Measurements from ENCODE around the gene SIAH1. TPM values are rescaled to one million over a fixed set of nuclear protein-coding genes. Genes with fewer than 3 reads are reported as not detected.

Gene SIAH1
- total and polyA plus RNA-seq, 2 donors (not counting 1 experiment from before 2014, with no cell fraction given) = 10.6 to 47.6 TPM

DNA sequence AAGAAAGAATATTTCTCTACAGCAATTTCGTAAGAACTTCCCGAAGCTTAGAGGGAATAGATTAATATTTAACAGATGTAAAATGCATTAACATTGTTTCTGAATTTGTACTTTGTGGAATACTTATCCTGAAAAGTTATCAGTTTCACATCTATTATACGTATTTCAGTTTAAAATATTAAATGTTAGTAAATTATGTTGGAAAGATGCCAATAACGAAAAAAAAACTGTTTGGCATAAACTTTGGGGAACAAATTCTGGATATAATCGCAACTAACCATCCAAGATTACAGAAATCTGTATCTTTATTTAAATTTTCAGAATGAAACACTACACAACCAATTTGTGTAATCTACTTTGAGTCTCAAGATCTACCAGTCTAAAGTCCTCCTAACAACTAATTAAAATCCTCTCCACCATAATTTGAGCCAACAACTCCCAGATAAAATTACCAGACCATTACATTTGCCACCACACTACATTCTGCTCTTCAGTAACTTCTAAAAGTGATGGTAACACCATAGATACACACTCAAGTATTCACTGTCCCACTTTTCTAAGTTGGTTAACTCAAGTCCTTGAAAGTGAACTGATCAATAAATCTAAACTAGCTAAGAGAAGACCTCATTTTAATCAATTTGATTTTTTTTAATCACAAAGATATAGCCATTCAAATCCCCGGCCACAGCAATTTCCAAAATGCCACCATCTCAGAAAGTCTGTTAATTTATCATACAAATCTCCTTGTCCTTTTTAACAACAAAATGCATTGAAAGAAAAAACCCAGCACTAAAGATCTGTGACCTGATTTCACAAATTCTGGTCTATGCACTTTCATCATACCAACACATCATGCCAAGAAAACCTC is 2.0 kb downstream of the SIAH1 start:
- Histone ChIP-seq H3K27ac (ENCODE audit: low read length in 2 of 2) (peak overlapping the region in 1 of 2 donors; percentile 76), H3K4me1 (ENCODE audit: control insufficient read depth in 2 of 2, insufficient read depth in 2 of 2, low read length in 2 of 2) (peaks cover 36 to 45% of the 10 kb centered on the region in 2 donors), H2AFZ (ENCODE audit: insufficient read depth, low read depth, low read length, poor library complexity, severe bottlenecking) (peak overlapping the region; percentile 9), H3K4me3 (ENCODE audit: control extremely low read depth in 1 of 5, extremely low read depth in 1 of 5, insufficient read depth in 1 of 5, low read depth in 2 of 5, low read length in 4 of 5) (peak overlapping the region; percentile 49 to 95 (median 70)), H3K4me2 (replicated peaks; ENCODE audit: low read depth, low read length, poor library complexity, severe bottlenecking) (peak overlapping the region; percentile 73), H3K27me3 (replicated peaks in 1 of 4; ENCODE audit: control extremely low read depth in 1 of 4, control insufficient read depth in 3 of 4, insufficient read depth in 4 of 4, low read length in 3 of 4) (no peaks in the 10 kb centered on the region), H3K36me3 (replicated peaks in 1 of 2; ENCODE audit: control extremely low read depth in 1 of 2, control insufficient read depth in 1 of 2, extremely low read depth in 1 of 2, insufficient read depth in 2 of 2, low read length in 1 of 2) (no peaks in the 10 kb centered on the region), H3K9me3 (ENCODE audit: control extremely low read depth in 1 of 3, control insufficient read depth in 2 of 3, insufficient read depth in 1 of 3, low read length in 2 of 3) (no peaks in the 10 kb centered on the region), H4K20me1 (ENCODE audit: control insufficient read depth, insufficient read depth, low read length, poor library complexity, severe bottlenecking) (peaks cover 53% of the 10 kb centered on the region), H3K79me2 (ENCODE audit: control insufficient read depth, insufficient read depth, low read length) (peaks cover 63% of the 10 kb centered on the region), H3K9ac (ENCODE audit: low read length) (peak overlapping the region; percentile 63)
- ChIA-PET POLR2A (interaction anchor here (0.7 to 2.0 kb wide), 2 partner anchors 17 to 48 kb away, joined by 4 to 7 read pairs; no protein-coding TSS in a partner anchor), CTCF (interaction anchor here (0.7 to 1.4 kb wide), 2 partner anchors 29 to 160 kb away, joined by 3 to 6 read pairs; no protein-coding TSS in a partner anchor)
- Mint-ChIP-seq H3K27ac (peak overlapping the region; percentile 89), H3K4me3 (peak overlapping the region; percentile 93), H3K27me3 (no peaks in the 10 kb centered on the region), H3K4me1 (peaks cover 46% of the 10 kb centered on the region), H3K9me3 (ENCODE audit: insufficient read depth) (no peaks in the 10 kb centered on the region)
- DNase-seq = no peak
- ATAC-seq (ENCODE audit: low read depth) = no peak
- intact Hi-C loops (cut with micrococcal nuclease) = no loop called here
- no peak for TF ChIP-seq CTCF (IDR thresholded peaks at IDR 0.05)
- no peak for TF ChIP-seq EZH2 (IDR thresholded peaks at IDR 0.05; ENCODE audit: borderline replicate concordance, insufficient read depth, low read depth, low read length, poor library complexity, severe bottlenecking)
- WGBS (ENCODE audit: insufficient coverage) = 100% methylated on average over 1 of the region's 6 CpGs

GRCh38 chr16:48382131-48382530 is 3.1 kb downstream of the SIAH1 start:
- H3K27ac Mint-ChIP-seq = no peak overlapping the region
- H3K4me1 Mint-ChIP-seq = peaks cover 51% of the 10 kb centered on the region
- Histone ChIP-seq H3K9me3 (ENCODE audit: control extremely low read depth in 1 of 3, control insufficient read depth in 2 of 3, insufficient read depth in 1 of 3, low read length in 2 of 3) (no peaks in the 10 kb centered on the region), H3K27me3 (replicated peaks in 1 of 4; ENCODE audit: control extremely low read depth in 1 of 4, control insufficient read depth in 3 of 4, insufficient read depth in 4 of 4, low read length in 3 of 4) (no peaks in the 10 kb centered on the region), H3K9ac (ENCODE audit: low read length) (no peak overlapping the region), H4K20me1 (ENCODE audit: control insufficient read depth, insufficient read depth, low read length, poor library complexity, severe bottlenecking) (peaks cover 63% of the 10 kb centered on the region), H3K36me3 (replicated peaks in 1 of 2; ENCODE audit: control extremely low read depth in 1 of 2, control insufficient read depth in 1 of 2, extremely low read depth in 1 of 2, insufficient read depth in 2 of 2, low read length in 1 of 2) (no peaks in the 10 kb centered on the region), H2AFZ (ENCODE audit: insufficient read depth, low read depth, low read length, poor library complexity, severe bottlenecking) (no peak overlapping the region), H3K27ac (ENCODE audit: low read length in 2 of 2) (no peak overlapping the region), H3K4me3 (ENCODE audit: control extremely low read depth in 1 of 5, extremely low read depth in 1 of 5, insufficient read depth in 1 of 5, low read depth in 2 of 5, low read length in 4 of 5) (no peak overlapping the region), H3K4me1 (ENCODE audit: control insufficient read depth in 2 of 2, insufficient read depth in 2 of 2, low read length in 2 of 2) (peaks cover 37 to 46% of the 10 kb centered on the region in 2 donors), H3K4me2 (replicated peaks; ENCODE audit: low read depth, low read length, poor library complexity, severe bottlenecking) (no peak overlapping the region), H3K79me2 (ENCODE audit: control insufficient read depth, insufficient read depth, low read length) (peaks cover 74% of the 10 kb centered on the region)
- TF ChIP-seq EZH2 (IDR thresholded peaks at IDR 0.05; ENCODE audit: borderline replicate concordance, insufficient read depth, low read depth, low read length, poor library complexity, severe bottlenecking) (no peak), CTCF (IDR thresholded peaks at IDR 0.05) (no peak)
- H3K27me3 Mint-ChIP-seq = no peaks in the 10 kb centered on the region
- CTCF ChIA-PET = no interaction called here
- 100% methylated on average over 3 of the region's 4 CpGs for WGBS (ENCODE audit: insufficient coverage)
- no peaks in the 10 kb centered on the region for H3K9me3 Mint-ChIP-seq (ENCODE audit: insufficient read depth)
- ATAC-seq (ENCODE audit: low read depth) (no peak), DNase-seq (no peak)
- POLR2A ChIA-PET = no interaction called here
- intact Hi-C loops (cut with micrococcal nuclease) = no loop called here
- no peak overlapping the region for H3K4me3 Mint-ChIP-seq

Data from B cell (primary cell).